CD14-positive monocyte (primary cell): Measurements from ENCODE around the gene ZDHHC14. TPM values are rescaled to one million over a fixed set of nuclear protein-coding genes. Genes with fewer than 3 reads are reported as not detected.

Experiments used
- DNase-seq, 3 donors: peaks; one replicate each; pipeline ENCODE4 v3.0.0-alpha.2; 2011 to 2022
- H2AFZ ChIP-seq: 2 replicates; pipeline ENCODE4 v1.6.0; 2012; ENCODE audit warnings: mild to moderate bottlenecking, low read depth, low read length, inconsistent platforms; ENCODE audit not compliant: insufficient read depth, poor library complexity, severe bottlenecking
- H3K27ac ChIP-seq, 2 donors: 1 replicate in 1 of 2; 2 replicates in 1 of 2; pipeline ENCODE4 v1.5.1; 2012 to 2013; ENCODE audit warnings: low read length in 2 of 2, control low read depth in 1 of 2, inconsistent platforms in 1 of 2, low read depth in 1 of 2, mild to moderate bottlenecking in 1 of 2
- H3K27me3 ChIP-seq, 2 donors: one replicate each; pipeline versions ENCODE4 v1.6.0 to v1.6.1; 2011 to 2013; ENCODE audit warnings: low read length in 2 of 2; ENCODE audit not compliant: control insufficient read depth in 2 of 2, insufficient read depth in 2 of 2
- H3K36me3 ChIP-seq, 2 donors: replicated peaks in 1 of 2; 1 replicate in 1 of 2; 2 replicates in 1 of 2; pipeline versions ENCODE4 v1.5.1 to v1.6.1; 2012 to 2013; ENCODE audit warnings: low read length in 2 of 2, control low read depth in 1 of 2, inconsistent platforms in 1 of 2, mild to moderate bottlenecking in 1 of 2; ENCODE audit not compliant: insufficient read depth in 2 of 2, control insufficient read depth in 1 of 2
- H3K4me1 ChIP-seq, 2 donors: 1 replicate in 1 of 2; 2 replicates in 1 of 2; pipeline versions ENCODE4 v1.5.1 to v1.6.1; 2012 to 2013; ENCODE audit warnings: low read length in 2 of 2, control low read depth in 1 of 2, inconsistent platforms in 1 of 2, mild to moderate bottlenecking in 1 of 2, moderate library complexity in 1 of 2; ENCODE audit not compliant: insufficient read depth in 2 of 2, control insufficient read depth in 1 of 2
- H3K4me2 ChIP-seq: replicated peaks from 2 replicates; pipeline ENCODE3; 2012; ENCODE audit warnings: low read length, moderate library complexity, mild to moderate bottlenecking; ENCODE audit not compliant: poor library complexity, severe bottlenecking; ENCODE audit errors: extremely low read depth
- H3K4me3 ChIP-seq, 3 experiments: fragments of 200-600 bp in 1 of 3; sonication (generic) in 1 of 3; replicated peaks in 1 of 3; 1 replicate in 2 of 3; 2 replicates in 1 of 3; pipeline ENCODE4 v1.5.1; 2011 to 2013; ENCODE audit warnings: low read length in 3 of 3, mild to moderate bottlenecking in 3 of 3, control low read depth in 2 of 3, low read depth in 2 of 3, inconsistent platforms in 1 of 3, moderate library complexity in 1 of 3
- H3K79me2 ChIP-seq: 2 replicates; pipeline ENCODE4 v1.6.0; 2012; ENCODE audit warnings: mild to moderate bottlenecking, control low read depth, inconsistent platforms, low read length, moderate library complexity; ENCODE audit not compliant: insufficient read depth
- H3K9ac ChIP-seq: 2 replicates; pipeline ENCODE4 v1.6.0; 2017; ENCODE audit warnings: low read length, mild to moderate bottlenecking; ENCODE audit not compliant: insufficient read depth, poor library complexity, severe bottlenecking
- H3K9me3 ChIP-seq, 2 donors: replicated peaks in 1 of 2; 1 replicate in 1 of 2; 2 replicates in 1 of 2; pipeline versions ENCODE4 v1.5.1 to v1.6.1; 2012 to 2013; ENCODE audit warnings: low read length in 2 of 2, control low read depth in 1 of 2; ENCODE audit not compliant: control insufficient read depth in 1 of 2, insufficient read depth in 1 of 2
- H4K20me1 ChIP-seq: 2 replicates; pipeline ENCODE4 v1.6.0; 2012; ENCODE audit warnings: mild to moderate bottlenecking, low read length, control low read depth, moderate library complexity; ENCODE audit not compliant: insufficient read depth
- H3K27ac Mint-ChIP-seq, 7 donors: one replicate each; pipeline ENCODE4 v1.8.0; 2020; ENCODE audit warnings: mild to moderate bottlenecking in 7 of 7, mixed read lengths in 7 of 7, moderate library complexity in 6 of 7, inconsistent platforms in 2 of 7
- H3K27me3 Mint-ChIP-seq, 3 donors: one replicate each; pipeline ENCODE4 v1.8.0; 2021 to 2022; ENCODE audit warnings: low read depth in 3 of 3, mild to moderate bottlenecking in 3 of 3, mixed read lengths in 3 of 3, moderate library complexity in 3 of 3, inconsistent platforms in 1 of 3
- H3K36me3 Mint-ChIP-seq, 2 donors: one replicate each; pipeline ENCODE4 v1.8.0; 2020; ENCODE audit warnings: mixed read lengths in 2 of 2, inconsistent platforms in 1 of 2, mild to moderate bottlenecking in 1 of 2
- H3K4me1 Mint-ChIP-seq: one replicate; pipeline ENCODE4 v1.8.0; 2020; ENCODE audit warnings: mild to moderate bottlenecking, mixed read lengths
- H3K4me3 Mint-ChIP-seq, 2 donors: one replicate each; pipeline ENCODE4 v1.8.0; 2020; ENCODE audit warnings: mild to moderate bottlenecking in 2 of 2, mixed read lengths in 2 of 2, moderate library complexity in 1 of 2
- H3K9me3 Mint-ChIP-seq, 7 donors: one replicate each; pipeline ENCODE4 v1.8.0; 2020 to 2022; ENCODE audit warnings: mixed read lengths in 7 of 7, mild to moderate bottlenecking in 6 of 7, moderate library complexity in 6 of 7, inconsistent platforms in 2 of 7
- WGBS: methylation state at CpG from one replicate; pipeline ENCODE4 v1.1.5; 2013; ENCODE audit warnings: missing lambda C conversion rate; ENCODE audit not compliant: insufficient coverage; 5-methylcytosine and 5-hydroxymethylcytosine counted together
- intact Hi-C, 2 donors: fragments of 100-400 bp; cut with micrococcal nuclease; formaldehyde crosslinking; loops; one replicate each; pipeline versions ENCODE4 v1.15.0 to v1.15.1; 2023
- polyA plus RNA-seq, 3 donors: library from polyadenylated mRNA; depleted of rRNA in 1 of 3; unstranded in 2 of 3; stranded (reverse) in 1 of 3; fragments of 300-500 nt in 2 of 3; fragments of >200 nt in 1 of 3; fragmentation: Illumina TruSeq in 2 of 3; gene quantifications; 1 replicate in 2 of 3; 2 replicates in 1 of 3; pipeline ENCODE4 v1.2.3, GENCODE V29; 2012 to 2021
- TF ChIP-seq, protein P1 (sequence below): fragments of 200-600 bp; IDR thresholded peaks from one replicate; pipeline ENCODE4 v1.8.0; 2022; ENCODE audit warnings: antibody characterized with exemption, mild to moderate bottlenecking

Gene ZDHHC14
- polyA plus RNA-seq, 3 donors = 0.30 to 1.7 (median 0.93) TPM

DNA sequence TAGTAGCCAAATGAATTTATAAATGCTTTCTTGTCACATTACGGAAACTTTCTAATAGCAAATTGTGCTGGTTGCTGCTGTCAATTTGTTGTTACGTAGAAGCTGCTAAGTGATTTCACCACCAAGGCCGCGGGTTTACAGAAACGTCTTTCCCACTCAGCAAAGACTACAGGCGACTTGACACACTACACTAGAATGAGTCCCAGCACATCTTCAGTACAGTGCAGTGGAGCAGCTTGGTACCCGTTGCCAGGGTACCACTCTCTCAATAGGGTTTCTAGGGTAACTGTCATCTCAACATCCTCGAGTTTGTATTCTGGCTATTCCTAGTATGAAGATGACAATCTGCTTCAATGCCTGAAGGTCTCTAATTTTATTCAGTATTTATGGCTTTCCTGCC is 22.7 kb upstream of the ZDHHC14 start:
- Histone ChIP-seq H3K4me3 (no peak overlapping the region), H3K79me2 (no peaks in the 10 kb centered on the region), H2AFZ (no peak overlapping the region), H3K4me1 (no peaks in the 10 kb centered on the region), H3K4me2 (no peak overlapping the region), H3K27ac (no peak overlapping the region), H3K36me3 (no peaks in the 10 kb centered on the region), H3K9ac (no peak overlapping the region), H3K9me3 (no peaks in the 10 kb centered on the region), H4K20me1 (no peaks in the 10 kb centered on the region), H3K27me3 (no peaks in the 10 kb centered on the region)
- Mint-ChIP-seq H3K36me3 (no peaks in the 10 kb centered on the region), H3K27ac (no peak overlapping the region), H3K4me1 (no peaks in the 10 kb centered on the region), H3K27me3 (peaks cover under 1 to 4% (median 2%) of the 10 kb centered on the region in 3 donors), H3K9me3 (no peaks in the 10 kb centered on the region), H3K4me3 (no peak overlapping the region)
- no peak for DNase-seq
- TF ChIP-seq, protein P1, sequence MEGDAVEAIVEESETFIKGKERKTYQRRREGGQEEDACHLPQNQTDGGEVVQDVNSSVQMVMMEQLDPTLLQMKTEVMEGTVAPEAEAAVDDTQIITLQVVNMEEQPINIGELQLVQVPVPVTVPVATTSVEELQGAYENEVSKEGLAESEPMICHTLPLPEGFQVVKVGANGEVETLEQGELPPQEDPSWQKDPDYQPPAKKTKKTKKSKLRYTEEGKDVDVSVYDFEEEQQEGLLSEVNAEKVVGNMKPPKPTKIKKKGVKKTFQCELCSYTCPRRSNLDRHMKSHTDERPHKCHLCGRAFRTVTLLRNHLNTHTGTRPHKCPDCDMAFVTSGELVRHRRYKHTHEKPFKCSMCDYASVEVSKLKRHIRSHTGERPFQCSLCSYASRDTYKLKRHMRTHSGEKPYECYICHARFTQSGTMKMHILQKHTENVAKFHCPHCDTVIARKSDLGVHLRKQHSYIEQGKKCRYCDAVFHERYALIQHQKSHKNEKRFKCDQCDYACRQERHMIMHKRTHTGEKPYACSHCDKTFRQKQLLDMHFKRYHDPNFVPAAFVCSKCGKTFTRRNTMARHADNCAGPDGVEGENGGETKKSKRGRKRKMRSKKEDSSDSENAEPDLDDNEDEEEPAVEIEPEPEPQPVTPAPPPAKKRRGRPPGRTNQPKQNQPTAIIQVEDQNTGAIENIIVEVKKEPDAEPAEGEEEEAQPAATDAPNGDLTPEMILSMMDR = no peak
- intact Hi-C loops = no loop called here
- 87% methylated on average over 6 of the region's 8 CpGs for WGBS

DNA sequence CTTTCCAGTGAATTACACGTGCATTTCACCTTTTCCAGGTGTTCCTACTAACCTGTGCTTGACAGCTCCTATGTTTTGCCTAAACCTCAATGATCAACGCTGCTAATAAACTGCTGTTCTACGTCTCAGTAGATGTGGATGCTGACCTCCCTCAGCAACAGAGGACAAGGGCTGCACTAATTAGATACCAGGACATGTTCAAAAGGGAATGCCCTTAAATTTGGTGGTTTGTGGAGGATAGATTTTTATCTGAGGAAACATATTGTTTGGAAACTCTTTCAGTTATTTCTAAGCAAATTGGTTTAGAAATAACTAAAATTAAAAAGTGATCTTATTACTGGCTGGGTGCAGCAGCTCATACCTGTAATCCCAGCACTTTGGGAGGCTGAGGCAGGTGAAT is 19.1 kb upstream of the ZDHHC14 start:
- no peak overlapping the region for H3K4me3 ChIP-seq
- no peak overlapping the region for H3K4me2 ChIP-seq
- intact Hi-C loops = no loop called here
- Mint-ChIP-seq H3K4me1 (no peaks in the 10 kb centered on the region), H3K36me3 (no peaks in the 10 kb centered on the region), H3K9me3 (peaks cover 0 to 2% (median 0%) of the 10 kb centered on the region in 7 donors), H3K4me3 (no peak overlapping the region), H3K27me3 (peaks cover 0 to 2% (median 0%) of the 10 kb centered on the region in 3 donors), H3K27ac (no peak overlapping the region)
- H3K9me3 ChIP-seq = no peaks in the 10 kb centered on the region
- no peaks in the 10 kb centered on the region for H3K27me3 ChIP-seq
- H3K79me2 ChIP-seq = no peaks in the 10 kb centered on the region
- H4K20me1 ChIP-seq = no peaks in the 10 kb centered on the region
- no peak for DNase-seq
- WGBS = 33% methylated on average over 1 of the region's 3 CpGs
- TF ChIP-seq, protein P1 = no peak
- no peaks in the 10 kb centered on the region for H3K4me1 ChIP-seq
- no peak overlapping the region for H3K9ac ChIP-seq
- no peak overlapping the region for H3K27ac ChIP-seq
- H3K36me3 ChIP-seq = no peaks in the 10 kb centered on the region
- no peak overlapping the region for H2AFZ ChIP-seq
